WERI-Rb-1 (cell line): ENCODE results near the gene MPDU1.

ENCODE experiments used
- DNase-seq: peaks from one replicate; pipeline ENCODE4 v3.0.0-alpha.2; 2020
- H3K27ac ChIP-seq: fragments of 250-450 bp; sonication (Bioruptor Pico); 2 replicates; pipeline ENCODE4 v1.5.1; 2020; ENCODE audit warnings: mild to moderate bottlenecking, moderate library complexity
- H3K27me3 ChIP-seq: fragments of 250-450 bp; sonication (Bioruptor Pico); 2 replicates; pipeline ENCODE4 v1.5.1; 2021; ENCODE audit warnings: mild to moderate bottlenecking, low read depth, moderate library complexity; ENCODE audit not compliant: insufficient read depth, severe bottlenecking
- H3K36me3 ChIP-seq: fragments of 250-450 bp; sonication (Bioruptor Pico); 2 replicates; pipeline ENCODE4 v1.5.1; 2020; ENCODE audit warnings: mild to moderate bottlenecking, moderate library complexity
- H3K4me3 ChIP-seq: 2 replicates; pipeline ENCODE4 v1.5.1; 2011; ENCODE audit warnings: low read depth, mild to moderate bottlenecking, control low read depth, low read length
- H3K9me3 ChIP-seq: fragments of 250-450 bp; sonication (Bioruptor Pico); 2 replicates; pipeline ENCODE4 v1.5.1; 2021; ENCODE audit warnings: mild to moderate bottlenecking, moderate library complexity; ENCODE audit not compliant: severe bottlenecking
- CTCF ChIP-seq: IDR thresholded peaks from 2 replicates; pipeline ENCODE4 v1.5.1; 2011; ENCODE audit warnings: low read depth, mild to moderate bottlenecking, control low read depth, inconsistent platforms, low read length

Gene MPDU1

GRCh38 chr17:7576432-7576937, 7.2 kb upstream of the MPDU1 start:
- Histone ChIP-seq H3K9me3 (no peaks in the 10 kb centered on the region), H3K27me3 (no peaks in the 10 kb centered on the region), H3K27ac (no peak overlapping the region), H3K36me3 (peaks cover 73% of the 10 kb centered on the region), H3K4me3 (no peak overlapping the region)
- no peak for DNase-seq
- no peak for TF ChIP-seq CTCF

- no peaks in the 10 kb centered on the region for H3K9me3 ChIP-seq
- H3K4me3 ChIP-seq = no peak overlapping the region
- TF ChIP-seq CTCF = no peak
- no peaks in the 10 kb centered on the region for H3K27me3 ChIP-seq
- no peak overlapping the region for H3K27ac ChIP-seq
- DNase-seq = no peak
- peaks cover 79% of the 10 kb centered on the region for H3K36me3 ChIP-seq
These were observed 6.1 kb upstream of the MPDU1 start for GRCh38 chr17:7577327-7578199.

- H3K27me3 ChIP-seq = no peaks in the 10 kb centered on the region
- no peak for TF ChIP-seq CTCF
- peaks cover 70% of the 10 kb centered on the region for H3K36me3 ChIP-seq
- H3K9me3 ChIP-seq = peaks cover 5% of the 10 kb centered on the region
- peak within 1 kb of the TSS; percentile 45 for H3K27ac ChIP-seq
- DNase-seq = no peak
- no peak within 1 kb of the TSS for H3K4me3 ChIP-seq
These were observed 4.4 kb upstream of the MPDU1 start, which contains the start of gene CD68 for GRCh38 chr17:7579001-7579833. Gene CD68, plus strand, starts transcription at chr17:7579638. Its CDS starts 40 bp downstream, at chr17:7579678.

- Histone ChIP-seq H3K27me3 (no peaks in the 10 kb centered on the region), H3K4me3 (no peak overlapping the region), H3K9me3 (peaks cover 5% of the 10 kb centered on the region), H3K27ac (peak overlapping the region; percentile 45; the same call in 1 of the 2 replicates), H3K36me3 (peaks cover 62% of the 10 kb centered on the region)
- DNase-seq = no peak
- TF ChIP-seq CTCF = no peak
These were observed 3.6 kb upstream of the MPDU1 start for GRCh38 chr17:7579834-7580603.

- H3K4me3 ChIP-seq = no peak overlapping the region
- H3K9me3 ChIP-seq = peaks cover 5% of the 10 kb centered on the region
- no peaks in the 10 kb centered on the region for H3K27me3 ChIP-seq
- H3K27ac ChIP-seq = no peak overlapping the region
- peaks cover 53% of the 10 kb centered on the region for H3K36me3 ChIP-seq
- peak; percentile 3 for DNase-seq
- no peak for TF ChIP-seq CTCF
These were observed 2.8 kb upstream of the MPDU1 start for GRCh38 chr17:7580604-7581575.
